Left ventricle myocardium inferior (tissue), 1 donor: ENCODE results near the gene ANK2. TPM values are rescaled to one million over a fixed set of nuclear protein-coding genes. Genes with fewer than 3 reads are reported as not detected.

Source experiments
- DNase-seq: peaks from one replicate; pipeline ENCODE4 v3.0.0-alpha.2; 2020
- H3K27ac ChIP-seq: fragments of 200-600 bp; replicated peaks from 2 replicates; pipeline ENCODE4 v1.8.0; 2021
- H3K27me3 ChIP-seq: fragments of 200-600 bp; 2 replicates; pipeline ENCODE4 v1.8.0; 2021; ENCODE audit warnings: low read depth
- H3K36me3 ChIP-seq: fragments of 200-600 bp; 2 replicates; pipeline ENCODE4 v1.8.0; 2021
- H3K4me1 ChIP-seq: fragments of 200-600 bp; 2 replicates; pipeline ENCODE4 v1.8.0; 2021
- H3K4me3 ChIP-seq: fragments of 200-600 bp; 2 replicates; pipeline ENCODE4 v1.8.0; 2021; ENCODE audit warnings: mild to moderate bottlenecking, moderate library complexity
- H3K9me3 ChIP-seq: fragments of 200-600 bp; replicated peaks from 2 replicates; pipeline ENCODE4 v1.8.0; 2021
- intact Hi-C: fragments of 100-400 bp; cut with micrococcal nuclease; formaldehyde crosslinking; loops from one replicate; pipeline ENCODE4 v1.11.0; 2022
- total RNA-seq: library from RNA; stranded (reverse); fragmentation: NEBNext Ultra II Directional; extraction: Animal tissue kit (Norgen Biotek cat#: 25700); gene quantifications from one replicate; pipeline ENCODE4 v1.2.1, GENCODE V29; 2021
- TF ChIP-seq, protein P1 (sequence below): fragments of 200-600 bp; IDR thresholded peaks from 2 replicates; pipeline ENCODE4 v1.8.0; 2021; ENCODE audit warnings: antibody characterized with exemption, mild to moderate bottlenecking, borderline replicate concordance
- donor health status: DM: no; HTN: yes; CAD: no; lungs with severe emphysema.

Gene ANK2
- total RNA-seq, 1 donor from 2014 or later: 267 TPM

GRCh38 chr4:113187358-113187757 lies 137.9 kb downstream of the ANK2 start:
- no peak for DNase-seq
- Histone ChIP-seq H3K9me3 (peaks cover 13% of the 10 kb centered on the region), H3K4me1 (peaks cover 26% of the 10 kb centered on the region), H3K27me3 (no peaks in the 10 kb centered on the region), H3K4me3 (no peak overlapping the region), H3K27ac (no peak overlapping the region), H3K36me3 (no peaks in the 10 kb centered on the region)
- TF ChIP-seq, protein P1, sequence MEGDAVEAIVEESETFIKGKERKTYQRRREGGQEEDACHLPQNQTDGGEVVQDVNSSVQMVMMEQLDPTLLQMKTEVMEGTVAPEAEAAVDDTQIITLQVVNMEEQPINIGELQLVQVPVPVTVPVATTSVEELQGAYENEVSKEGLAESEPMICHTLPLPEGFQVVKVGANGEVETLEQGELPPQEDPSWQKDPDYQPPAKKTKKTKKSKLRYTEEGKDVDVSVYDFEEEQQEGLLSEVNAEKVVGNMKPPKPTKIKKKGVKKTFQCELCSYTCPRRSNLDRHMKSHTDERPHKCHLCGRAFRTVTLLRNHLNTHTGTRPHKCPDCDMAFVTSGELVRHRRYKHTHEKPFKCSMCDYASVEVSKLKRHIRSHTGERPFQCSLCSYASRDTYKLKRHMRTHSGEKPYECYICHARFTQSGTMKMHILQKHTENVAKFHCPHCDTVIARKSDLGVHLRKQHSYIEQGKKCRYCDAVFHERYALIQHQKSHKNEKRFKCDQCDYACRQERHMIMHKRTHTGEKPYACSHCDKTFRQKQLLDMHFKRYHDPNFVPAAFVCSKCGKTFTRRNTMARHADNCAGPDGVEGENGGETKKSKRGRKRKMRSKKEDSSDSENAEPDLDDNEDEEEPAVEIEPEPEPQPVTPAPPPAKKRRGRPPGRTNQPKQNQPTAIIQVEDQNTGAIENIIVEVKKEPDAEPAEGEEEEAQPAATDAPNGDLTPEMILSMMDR: no peak
- intact Hi-C loops: no loop called here

DNA sequence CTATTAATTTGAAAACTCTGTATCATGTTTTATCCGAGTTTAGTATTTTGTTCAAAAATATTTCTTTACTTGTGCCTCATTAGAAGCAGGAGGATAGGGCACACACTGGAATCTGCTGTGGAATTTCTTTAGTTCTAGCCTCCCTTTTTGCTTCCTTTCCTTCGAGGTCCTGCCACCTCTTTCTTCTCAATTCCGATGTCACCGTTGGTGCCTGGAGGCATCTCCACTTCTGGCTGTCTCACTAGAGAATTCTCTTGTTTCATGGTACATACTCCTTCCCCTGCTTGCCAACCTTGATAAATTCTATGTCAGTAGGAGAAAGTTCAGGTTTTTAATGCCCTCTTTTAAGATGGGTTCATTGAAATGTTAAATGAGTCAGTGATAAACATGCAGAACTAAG lies 140.1 kb downstream of the ANK2 start:
- H3K4me1 ChIP-seq: peaks cover 7% of the 10 kb centered on the region
- intact Hi-C loops: no loop called here
- peaks cover 13% of the 10 kb centered on the region for H3K9me3 ChIP-seq
- no peaks in the 10 kb centered on the region for H3K36me3 ChIP-seq
- no peaks in the 10 kb centered on the region for H3K27me3 ChIP-seq
- DNase-seq: no peak
- no peak overlapping the region for H3K27ac ChIP-seq
- TF ChIP-seq, protein P1: no peak
- H3K4me3 ChIP-seq: no peak overlapping the region

DNA sequence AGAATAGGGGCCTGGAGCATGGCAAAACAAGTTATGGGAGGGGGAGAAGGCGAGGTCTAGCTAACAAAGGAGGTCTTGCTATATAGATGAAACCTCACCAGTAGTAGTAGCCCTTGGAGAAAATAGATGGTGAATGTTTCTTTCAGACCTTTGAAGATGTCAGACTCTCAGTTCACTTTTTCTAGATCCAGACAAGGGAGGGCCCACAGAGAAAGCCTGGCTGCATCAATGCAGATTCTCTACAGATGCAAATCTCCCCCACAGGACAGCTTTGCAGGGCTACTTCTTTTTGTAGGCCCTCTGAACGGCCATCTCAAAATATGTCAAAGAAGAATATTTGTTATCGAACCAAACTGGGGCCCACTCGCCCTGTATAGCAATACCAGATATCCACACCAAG lies 159.7 kb downstream of the ANK2 start:
- Histone ChIP-seq H3K27ac (no peak overlapping the region), H3K4me1 (no peaks in the 10 kb centered on the region), H3K27me3 (no peaks in the 10 kb centered on the region), H3K36me3 (no peaks in the 10 kb centered on the region), H3K4me3 (no peak overlapping the region), H3K9me3 (no peaks in the 10 kb centered on the region)
- DNase-seq: no peak
- intact Hi-C loops: no loop called here
- TF ChIP-seq, protein P1: no peak

DNA sequence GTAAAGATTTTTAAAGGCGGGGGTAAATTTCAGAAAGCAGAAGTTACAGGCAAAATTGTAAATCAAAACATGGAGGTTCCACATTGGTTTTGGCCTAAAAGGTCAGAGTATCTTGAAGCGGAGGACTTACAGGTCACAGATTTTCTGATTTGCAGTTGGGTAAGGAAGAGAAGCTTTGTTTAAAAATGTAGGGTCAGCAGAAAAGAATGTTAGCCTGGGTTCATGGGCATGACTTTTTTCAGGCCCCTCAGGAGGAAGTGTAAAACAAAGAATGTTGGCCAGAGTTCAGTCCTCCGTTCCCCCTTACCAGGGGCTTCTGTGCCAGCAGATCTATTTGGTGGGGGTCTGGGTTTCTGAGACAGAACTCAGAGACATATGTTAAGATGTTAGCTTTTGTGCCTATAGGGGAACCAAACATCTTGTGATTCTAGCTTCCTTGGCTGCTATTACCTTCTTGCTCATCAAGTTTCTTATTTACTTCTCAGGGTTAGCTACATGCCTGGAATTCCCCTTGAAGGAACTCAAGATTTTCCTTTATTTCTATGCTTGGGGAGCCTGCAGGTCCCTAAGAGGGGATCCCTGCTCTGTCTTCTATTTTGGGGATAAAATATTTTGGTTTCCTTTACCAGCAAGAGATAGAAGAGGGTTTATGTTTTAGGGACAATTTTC lies 160.3 kb downstream of the ANK2 start:
- intact Hi-C loops: no loop called here
- H3K27me3 ChIP-seq: no peaks in the 10 kb centered on the region
- no peak overlapping the region for H3K27ac ChIP-seq
- H3K36me3 ChIP-seq: no peaks in the 10 kb centered on the region
- H3K4me3 ChIP-seq: no peak overlapping the region
- DNase-seq: no peak
- H3K4me1 ChIP-seq: no peaks in the 10 kb centered on the region
- TF ChIP-seq, protein P1: no peak
- no peaks in the 10 kb centered on the region for H3K9me3 ChIP-seq

DNA sequence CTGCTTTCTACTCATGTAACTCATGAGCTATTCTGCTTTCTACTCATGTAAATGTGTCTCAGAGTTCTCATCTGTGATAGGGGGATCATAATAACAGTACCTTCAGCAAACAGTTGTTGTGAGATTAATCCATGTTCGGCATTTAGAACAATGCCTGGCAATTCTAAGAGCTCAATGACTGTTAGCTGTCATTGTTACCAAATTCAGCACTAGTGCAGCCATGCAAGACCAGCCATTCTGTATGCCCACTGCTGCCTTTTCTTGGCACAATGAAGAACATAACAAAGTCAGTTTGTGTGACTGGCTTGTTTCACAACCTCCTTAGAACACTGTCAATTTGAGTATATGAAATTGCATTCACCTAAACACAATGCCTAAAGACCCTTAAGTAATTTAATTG lies 163.2 kb downstream of the ANK2 start:
- no peaks in the 10 kb centered on the region for H3K4me1 ChIP-seq
- H3K9me3 ChIP-seq: no peaks in the 10 kb centered on the region
- H3K36me3 ChIP-seq: no peaks in the 10 kb centered on the region
- TF ChIP-seq, protein P1: no peak
- DNase-seq: no peak
- H3K27me3 ChIP-seq: no peaks in the 10 kb centered on the region
- H3K4me3 ChIP-seq: no peak overlapping the region
- no peak overlapping the region for H3K27ac ChIP-seq
- intact Hi-C loops: no loop called here
